Coronary artery (tissue), 2 donors: Measurements from ENCODE around the gene VTA1.
"Not testable (repeated sequence)": the region's sequence is repeated elsewhere in the genome, so short reads cannot be mapped to it uniquely, and the experiment has no call there.

ENCODE experiments used
- DNase-seq: peaks from one replicate; pipeline ENCODE4 v3.0.0-alpha.2; 2017; ENCODE audit warnings: low spot score
- H3K27ac ChIP-seq, 2 donors: fragments of 200-600 bp; sonication (generic); one replicate each; pipeline ENCODE4 v1.5.1; 2016 to 2019
- H3K4me3 ChIP-seq: fragments of 200-600 bp; sonication (generic); 2 replicates; pipeline ENCODE4 v1.5.1; 2016; ENCODE audit warnings: mild to moderate bottlenecking, moderate library complexity
- TF ChIP-seq, protein P1 (sequence below): fragments of 200-600 bp; sonication (generic); IDR thresholded peaks from one replicate; pipeline ENCODE4 v1.5.1; 2019; ENCODE audit warnings: antibody characterized with exemption

Gene VTA1

DNA sequence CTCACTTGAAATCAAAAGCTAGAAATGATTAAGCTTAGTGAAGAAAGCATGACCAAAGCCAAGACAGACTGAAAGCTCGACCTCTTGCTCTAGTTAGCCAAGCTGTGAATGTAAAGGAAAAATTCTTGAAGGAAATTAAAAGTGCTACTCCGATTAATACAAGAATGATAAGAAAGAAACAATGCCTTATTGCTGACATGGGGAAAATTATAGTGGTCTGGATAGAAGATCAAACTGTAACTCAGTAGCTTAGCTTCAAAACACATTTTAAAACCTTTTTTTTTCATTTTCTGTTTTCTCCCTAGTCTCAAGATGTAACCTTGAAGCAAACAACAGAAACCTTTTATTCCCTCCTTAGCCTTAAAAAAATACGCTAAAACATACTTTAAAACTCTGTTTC is 25.7 kb upstream of the VTA1 start:
- TF ChIP-seq, protein P1, sequence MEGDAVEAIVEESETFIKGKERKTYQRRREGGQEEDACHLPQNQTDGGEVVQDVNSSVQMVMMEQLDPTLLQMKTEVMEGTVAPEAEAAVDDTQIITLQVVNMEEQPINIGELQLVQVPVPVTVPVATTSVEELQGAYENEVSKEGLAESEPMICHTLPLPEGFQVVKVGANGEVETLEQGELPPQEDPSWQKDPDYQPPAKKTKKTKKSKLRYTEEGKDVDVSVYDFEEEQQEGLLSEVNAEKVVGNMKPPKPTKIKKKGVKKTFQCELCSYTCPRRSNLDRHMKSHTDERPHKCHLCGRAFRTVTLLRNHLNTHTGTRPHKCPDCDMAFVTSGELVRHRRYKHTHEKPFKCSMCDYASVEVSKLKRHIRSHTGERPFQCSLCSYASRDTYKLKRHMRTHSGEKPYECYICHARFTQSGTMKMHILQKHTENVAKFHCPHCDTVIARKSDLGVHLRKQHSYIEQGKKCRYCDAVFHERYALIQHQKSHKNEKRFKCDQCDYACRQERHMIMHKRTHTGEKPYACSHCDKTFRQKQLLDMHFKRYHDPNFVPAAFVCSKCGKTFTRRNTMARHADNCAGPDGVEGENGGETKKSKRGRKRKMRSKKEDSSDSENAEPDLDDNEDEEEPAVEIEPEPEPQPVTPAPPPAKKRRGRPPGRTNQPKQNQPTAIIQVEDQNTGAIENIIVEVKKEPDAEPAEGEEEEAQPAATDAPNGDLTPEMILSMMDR = no peak
- H3K27ac ChIP-seq = no peak overlapping the region
- no peak overlapping the region for H3K4me3 ChIP-seq
- no peak for DNase-seq

DNA sequence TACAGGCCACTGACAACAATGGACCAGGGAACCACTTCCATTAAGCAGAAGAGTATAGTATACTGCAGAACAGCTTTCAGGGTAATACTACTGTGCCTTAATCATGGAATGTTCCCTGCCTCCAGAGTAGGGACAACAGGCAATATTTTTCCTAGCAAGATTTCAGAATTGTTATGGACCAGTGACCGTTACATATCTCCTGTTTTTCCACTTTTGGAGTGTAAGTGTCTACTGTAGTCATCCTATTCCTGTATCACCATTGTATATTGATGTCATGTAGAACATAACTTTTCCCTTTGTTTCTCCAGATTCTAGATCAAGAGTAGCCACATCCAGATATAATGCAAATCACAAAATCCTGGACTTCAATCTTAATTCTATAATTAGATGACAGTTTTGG is 16.2 kb upstream of the VTA1 start:
- no peak overlapping the region for H3K4me3 ChIP-seq
- no peak for DNase-seq
- H3K27ac ChIP-seq = no peak overlapping the region
- TF ChIP-seq, protein P1 = no peak

- no peak for DNase-seq
- TF ChIP-seq, protein P1 = no peak
- H3K4me3 ChIP-seq = no peak within 1 kb of the TSS
- H3K27ac ChIP-seq = no peak within 1 kb of the TSS
Observed at GRCh38 chr6:142132625-142133024, 14.4 kb upstream of the VTA1 start, which contains the start of gene GJE1. GJE1 (plus strand) TSS chr6:142132925; CDS start chr6:142133159, 234 bp downstream.

- Histone ChIP-seq H3K27ac (no peak overlapping the region), H3K4me3 (no peak overlapping the region)
- TF ChIP-seq, protein P1 = no peak
- DNase-seq = no peak
Observed at GRCh38 chr6:142138876-142139275, 8.2 kb upstream of the VTA1 start.

- not testable (repeated sequence) for H3K4me3 ChIP-seq, H3K27ac ChIP-seq, DNase-seq
Observed at GRCh38 chr6:142141531-142141930, 5.5 kb upstream of the VTA1 start.

- TF ChIP-seq, protein P1 = no peak
- no peak overlapping the region for H3K4me3 ChIP-seq
- DNase-seq = no peak
- H3K27ac ChIP-seq = no peak overlapping the region
Observed at GRCh38 chr6:142152746-142153145, 5.7 kb downstream of the VTA1 start.

GRCh38 chr6:142153196-142153595 is 6.1 kb downstream of the VTA1 start:
- DNase-seq = no peak
- TF ChIP-seq, protein P1 = no peak
- Histone ChIP-seq H3K27ac (no peak overlapping the region), H3K4me3 (no peak overlapping the region)

DNA sequence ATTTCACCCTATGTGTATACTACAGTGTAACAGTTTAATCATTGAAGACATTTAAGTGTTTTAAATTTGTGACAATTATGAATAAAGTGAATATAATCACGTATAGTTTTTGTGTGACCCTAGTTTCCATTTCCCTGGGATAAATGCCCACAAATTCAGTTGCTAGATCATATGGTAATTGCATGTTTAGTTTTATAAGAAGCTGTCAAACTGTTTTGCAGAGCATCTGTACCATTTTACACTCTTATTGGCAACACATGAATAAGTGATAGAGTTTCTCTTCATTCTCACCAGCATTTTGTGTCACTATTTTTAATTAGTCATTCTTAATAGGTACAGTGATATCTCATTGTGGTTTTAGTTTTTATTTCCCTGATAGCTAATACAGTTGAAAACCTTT is 7.3 kb downstream of the VTA1 start:
- H3K4me3 ChIP-seq = no peak overlapping the region
- no peak for DNase-seq
- H3K27ac ChIP-seq = no peak overlapping the region
- TF ChIP-seq, protein P1 = no peak
